Adrenal gland (tissue), 5 donors: ENCODE measurements around the gene ARHGEF38.

Source experiments
- CTCF ChIP-seq, 6 experiments: fragments of 450-650 bp in 4 of 6; fragments of 200-600 bp in 2 of 6; sonication (generic) in 1 of 6; IDR thresholded peaks; 1 replicate in 5 of 6; 2 replicates in 1 of 6; pipeline versions ENCODE4 v1.5.1 to v1.8.0; 2016 to 2021; ENCODE audit warnings: antibody characterized with exemption in 6 of 6, mild to moderate bottlenecking in 2 of 6, moderate library complexity in 1 of 6
- POLR2A ChIP-seq, 2 donors: fragments of 450-650 bp; IDR thresholded peaks; one replicate each; pipeline ENCODE4 v1.6.1; 2017; ENCODE audit warnings: antibody characterized with exemption in 2 of 2, mild to moderate bottlenecking in 2 of 2, moderate library complexity in 1 of 2
- donor health status: DM: no; HTN: no; CAD: no.

GRCh38 chr4:105686571-105686970, 134.2 kb downstream of the ARHGEF38 start:
- TF ChIP-seq POLR2A (IDR thresholded peaks at IDR 0.05) (no peak), CTCF (IDR thresholded peaks at IDR 0.05) (no peak)
